HG03135 (cell line): Measurements from ENCODE around the gene PLEKHA5.
"Not testable (repeated sequence)": the region's sequence is repeated elsewhere in the genome, so short reads cannot be mapped to it uniquely, and the experiment has no call there.

Experiments used
- ATAC-seq: cut with Tn5 transposase; IDR thresholded peaks from one replicate; pipeline ENCODE4 v1.9.1; 2021; ENCODE audit warnings: mild to moderate bottlenecking, moderate library complexity; ENCODE audit not compliant: unreplicated experiment

The PLEKHA5 gene

DNA sequence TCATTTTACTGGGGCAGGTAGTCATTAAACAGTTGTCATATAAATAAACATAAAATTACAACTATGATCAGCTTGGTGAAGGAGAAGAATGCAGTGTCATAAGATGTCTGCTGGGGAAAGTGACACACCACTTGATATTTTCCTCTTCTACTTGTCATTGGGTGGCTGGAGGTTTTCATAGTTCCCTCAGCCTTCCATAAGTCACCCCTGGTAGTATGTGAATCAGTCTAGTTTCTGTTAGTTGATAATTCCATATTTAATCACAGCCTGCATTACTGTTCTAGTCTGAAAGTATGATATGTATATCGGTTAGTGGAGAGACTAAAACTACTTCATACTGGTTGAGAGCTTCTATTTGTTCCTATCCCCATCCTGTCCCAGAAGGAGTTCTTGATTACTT, 38.2 kb downstream of the PLEKHA5 start:
- no peak for ATAC-seq

DNA sequence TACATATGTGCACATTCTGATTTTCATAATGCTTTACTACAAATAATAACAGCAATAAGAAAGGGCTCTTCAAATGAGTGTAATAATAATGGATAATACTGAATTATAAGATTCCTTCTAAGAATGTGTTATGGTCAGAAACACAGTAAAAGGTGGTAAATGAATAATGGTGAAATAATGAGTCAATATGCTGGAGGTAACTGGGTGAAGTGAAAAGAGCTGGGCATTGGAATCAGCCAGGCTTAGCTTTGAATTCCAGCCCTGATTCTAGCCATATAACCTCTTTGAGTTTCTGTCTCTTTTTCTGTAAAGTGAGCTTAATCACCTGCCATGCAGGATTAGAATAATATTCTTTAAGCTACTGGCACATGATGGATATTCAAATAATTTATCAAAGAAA, 39.1 kb downstream of the PLEKHA5 start:
- ATAC-seq, result no peak

DNA sequence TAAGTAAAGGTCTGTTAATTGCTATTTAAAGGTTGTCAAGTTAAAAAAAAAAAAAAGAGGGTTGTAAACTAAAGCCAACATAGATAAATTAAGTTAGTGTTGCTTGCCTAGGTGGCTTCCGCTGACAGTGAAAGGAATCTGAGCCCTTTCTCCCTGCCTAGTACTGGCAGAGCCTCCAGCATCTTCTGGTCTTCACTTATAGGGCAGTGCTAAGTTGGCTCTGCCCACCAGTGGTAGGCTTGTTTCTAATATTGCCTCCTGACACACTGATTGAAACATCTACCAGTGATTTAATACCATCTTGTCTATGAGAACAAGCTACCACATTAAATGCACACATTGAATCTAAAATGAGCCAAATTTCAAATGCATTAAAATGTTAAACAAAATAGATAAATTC, 39.7 kb downstream of the PLEKHA5 start:
- ATAC-seq, result no peak

- not testable (repeated sequence) for ATAC-seq
These were observed 40.8 kb downstream of the PLEKHA5 start for GRCh38 chr12:19170286-19170685.

DNA sequence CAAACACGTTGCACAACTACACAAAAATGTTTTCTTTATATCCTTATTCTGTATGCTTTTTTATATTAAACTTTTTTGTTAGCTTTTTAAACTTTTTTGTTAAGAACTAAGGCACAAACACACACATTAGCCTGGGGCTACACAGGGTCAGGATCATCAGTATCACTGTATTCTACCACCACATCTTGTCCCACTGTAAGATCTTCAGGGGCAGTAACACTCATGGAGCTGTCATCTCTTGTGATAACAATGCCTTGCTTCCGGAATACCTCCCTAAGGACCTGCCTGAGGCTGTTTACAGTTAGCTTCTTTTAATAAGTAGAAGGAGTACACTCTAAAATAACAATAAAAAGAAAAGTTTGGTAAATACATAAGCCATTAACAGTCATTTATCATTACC, 42.2 kb downstream of the PLEKHA5 start:
- no peak for ATAC-seq

DNA sequence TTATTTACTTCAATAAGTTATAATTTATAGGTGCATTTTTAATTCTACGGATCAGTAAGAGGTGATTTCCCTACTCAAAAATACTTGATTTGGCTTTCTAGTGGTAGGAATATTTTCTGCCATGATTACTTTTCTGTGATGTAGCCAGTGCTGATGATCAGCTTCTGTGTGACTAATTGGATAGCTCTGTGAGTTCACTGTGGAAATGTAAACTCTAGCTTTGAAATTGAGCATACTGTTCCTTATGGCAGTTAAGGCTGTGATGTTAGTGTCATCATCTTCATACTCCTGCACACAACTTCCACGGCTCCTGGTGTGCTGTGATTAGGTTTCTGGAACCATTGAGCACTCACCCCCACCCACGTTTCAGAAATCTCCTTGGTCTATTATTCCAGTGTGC, 48.2 kb downstream of the PLEKHA5 start:
- ATAC-seq, result no peak

- ATAC-seq, result no peak
These were observed 50.5 kb downstream of the PLEKHA5 start for GRCh38 chr12:19179986-19180385.

GRCh38 chr12:19181666-19182426, 52.3 kb downstream of the PLEKHA5 start:
- ATAC-seq, result no peak

DNA sequence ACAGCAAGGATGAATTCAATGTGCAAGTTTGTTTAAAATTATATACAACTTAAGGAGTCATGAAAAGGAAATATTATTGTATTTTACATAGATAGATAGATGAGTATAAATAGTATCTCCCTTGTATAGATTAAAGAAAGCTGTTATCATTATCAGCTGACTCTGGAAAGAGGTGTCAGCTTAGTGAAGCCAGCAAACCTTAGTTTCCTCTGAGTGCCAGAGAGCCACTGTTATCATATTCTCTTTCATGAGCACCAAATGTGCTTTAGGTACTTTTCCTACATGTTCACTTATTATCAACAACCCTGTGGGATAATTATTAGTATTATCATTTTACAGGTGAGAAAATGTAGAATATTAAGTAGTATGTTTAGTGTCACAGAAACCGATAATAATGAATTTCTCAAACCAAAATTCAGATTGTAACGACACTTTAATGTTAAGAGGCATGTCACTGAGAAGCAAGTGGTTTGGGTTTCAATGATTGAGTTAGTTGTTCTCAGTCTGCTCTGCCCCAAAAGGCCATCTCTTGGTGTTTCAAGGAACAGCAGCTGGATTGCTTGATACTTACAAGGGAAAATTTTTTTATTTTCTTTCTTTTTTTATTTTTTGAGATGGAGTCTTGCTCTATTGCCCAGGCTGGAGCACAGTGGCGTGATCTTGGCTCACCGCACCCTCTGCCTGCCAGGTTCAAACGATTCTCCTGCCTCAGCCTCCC, 53.7 kb downstream of the PLEKHA5 start:
- no peak for ATAC-seq

- ATAC-seq, result no peak
These were observed 55.9 kb downstream of the PLEKHA5 start for GRCh38 chr12:19185262-19185929.

DNA sequence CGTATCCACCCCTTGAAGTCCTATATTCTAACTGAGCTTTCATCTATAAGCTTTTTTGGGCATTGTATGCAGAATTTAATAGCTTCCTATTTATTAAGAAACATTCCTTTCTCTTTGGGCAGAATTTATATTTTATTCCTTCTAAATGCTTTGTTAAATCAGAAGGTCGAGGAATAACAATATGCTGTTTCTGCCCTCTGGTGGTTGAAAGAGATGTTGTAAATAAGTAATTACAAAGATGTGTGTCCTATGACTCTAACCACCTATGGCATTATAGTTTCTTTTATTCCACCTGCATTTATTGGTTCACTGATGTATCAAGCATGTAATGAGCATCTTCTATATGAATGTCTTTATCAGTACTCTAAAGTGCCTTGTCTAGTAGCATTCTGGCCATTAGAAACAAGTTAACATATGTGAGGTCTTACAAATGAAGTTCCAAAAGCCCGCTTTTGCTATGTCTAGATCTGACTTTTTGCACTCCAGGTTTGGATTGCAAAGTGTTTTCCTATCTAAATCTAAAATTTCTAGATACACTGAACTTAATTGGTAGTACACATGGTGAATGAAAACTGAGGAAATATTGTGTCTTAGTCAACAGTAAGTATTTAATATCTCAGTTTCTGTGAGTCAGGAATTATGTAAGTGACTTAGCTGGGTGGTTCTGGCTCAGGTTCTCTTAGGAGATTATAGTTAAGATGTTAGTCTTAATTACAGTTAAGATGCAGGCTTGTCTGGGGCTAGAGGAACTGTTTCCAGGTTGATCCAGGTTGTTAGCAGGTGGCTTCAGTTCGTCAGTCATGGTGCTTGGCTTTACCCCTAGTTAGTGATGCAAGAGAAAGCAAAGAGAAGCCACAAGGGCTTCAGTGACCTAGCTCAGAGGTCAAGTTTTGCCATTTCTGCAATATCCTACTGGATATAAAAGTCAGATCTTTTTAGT, 57.5 kb downstream of the PLEKHA5 start:
- ATAC-seq, result no peak

- no peak for ATAC-seq
These were observed 60.0 kb downstream of the PLEKHA5 start for GRCh38 chr12:19189522-19189921.

DNA sequence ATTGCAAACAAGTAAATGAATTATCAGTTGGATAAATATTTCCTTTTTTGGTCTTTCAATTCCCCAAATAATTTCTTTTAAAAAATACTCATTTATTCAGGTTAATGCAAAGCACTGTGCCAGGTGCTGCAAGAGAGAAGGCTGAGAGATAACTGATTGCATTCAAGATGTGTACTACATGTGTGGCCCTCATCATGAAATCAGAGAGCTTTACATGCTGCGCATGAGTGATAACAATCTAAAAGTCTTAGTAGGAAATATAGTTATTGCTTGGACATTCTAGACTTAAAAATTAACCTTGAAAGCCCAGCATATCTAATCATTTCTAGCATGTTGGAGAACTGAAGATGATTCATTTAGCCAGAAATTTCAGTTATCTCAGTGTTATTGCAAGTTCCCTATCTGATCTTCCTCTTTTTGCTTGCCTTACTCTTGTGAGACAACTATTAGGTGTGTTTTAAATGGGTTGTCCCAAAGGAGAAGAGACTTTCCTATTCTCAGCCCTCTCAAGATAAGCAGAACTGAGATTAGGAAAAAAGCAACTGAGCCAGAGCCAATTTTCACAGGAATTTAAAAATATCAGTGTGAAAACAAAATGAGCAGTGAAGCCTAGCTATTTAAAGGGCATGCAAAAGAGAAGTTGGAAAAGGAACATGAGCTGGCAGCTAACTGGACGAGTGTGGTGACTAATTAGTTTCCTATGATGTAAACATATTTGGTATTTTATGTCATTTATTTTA, 60.9 kb downstream of the PLEKHA5 start:
- ATAC-seq, result no peak

GRCh38 chr12:19191089-19191488, 61.6 kb downstream of the PLEKHA5 start:
- no peak for ATAC-seq

GRCh38 chr12:19191563-19191962, 62.0 kb downstream of the PLEKHA5 start:
- ATAC-seq, result no peak

DNA sequence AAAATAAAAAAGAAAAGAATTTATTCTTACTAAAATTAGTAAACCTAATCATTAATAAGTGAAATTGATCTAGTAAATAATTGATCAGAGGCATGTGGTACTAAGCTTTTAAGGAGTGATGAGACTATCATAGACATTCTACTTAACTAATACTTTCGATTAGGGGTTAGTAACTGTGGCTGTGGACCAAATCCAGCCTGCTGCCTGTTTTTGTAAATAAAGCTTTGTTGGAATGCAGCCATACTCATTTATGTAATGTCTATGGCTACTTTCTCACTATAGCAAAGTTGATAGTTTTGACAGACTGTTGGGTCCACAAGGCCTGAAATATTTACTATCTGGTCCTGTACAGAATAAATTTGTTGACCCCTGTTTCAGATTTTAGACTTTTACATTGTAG, 63.2 kb downstream of the PLEKHA5 start:
- no peak for ATAC-seq

- no peak for ATAC-seq
These were observed 65.4 kb downstream of the PLEKHA5 start for GRCh38 chr12:19194963-19195362.

DNA sequence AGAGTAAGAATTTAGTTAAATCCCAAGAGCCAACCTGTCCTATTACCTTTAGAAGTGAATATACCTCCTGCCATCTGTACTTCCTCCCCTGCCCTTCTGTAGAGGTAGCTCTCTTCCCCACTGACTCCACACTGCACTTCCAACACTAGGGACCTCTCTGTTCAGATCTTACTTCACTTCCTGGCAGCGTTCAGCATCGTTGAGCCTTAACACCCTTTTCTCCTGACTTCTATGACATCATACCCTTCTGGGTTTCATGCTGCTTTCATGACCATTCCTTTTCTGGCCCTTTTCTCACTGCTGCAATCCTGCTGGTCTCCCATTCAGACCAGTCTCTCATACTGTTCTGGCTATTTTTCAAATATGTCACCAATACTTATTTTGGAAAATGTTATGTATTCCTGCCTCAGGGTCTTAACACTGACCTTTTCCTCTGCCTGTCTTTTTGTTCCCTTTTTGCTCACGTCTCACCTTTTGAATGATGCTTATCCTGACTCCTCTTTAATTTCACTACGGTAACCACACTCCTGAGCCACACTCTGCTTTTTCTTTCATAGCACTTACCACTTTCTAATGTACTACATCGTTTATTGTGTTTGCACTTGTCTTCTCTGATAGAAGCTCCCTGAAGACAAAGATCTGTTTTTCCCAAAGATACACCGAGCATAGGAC, 67.6 kb downstream of the PLEKHA5 start:
- no peak for ATAC-seq

- no peak for ATAC-seq
These were observed 68.7 kb downstream of the PLEKHA5 start for GRCh38 chr12:19198272-19198671.

- no peak for ATAC-seq
These were observed 69.8 kb downstream of the PLEKHA5 start for GRCh38 chr12:19199332-19199731.
